ENCODE data around the gene EBF3. TPM values are rescaled to one million over a fixed set of nuclear protein-coding genes. Genes with fewer than 3 reads are reported as not detected.

Gene EBF3
- total RNA-seq, 1 experiment from 2014 or later, result not detected

- TF ChIP-seq CTCF (IDR thresholded peaks at IDR 0.05; ENCODE audit: unreplicated experiment), result no peak
- CTCF ChIA-PET, result interaction anchor here (0.7 to 0.9 kb wide), 3 partner anchors 20 to 280 kb away, joined by 3 to 4 read pairs (median 3); no protein-coding TSS in a partner anchor
- BruUV-seq (replicated peaks), result no TSS peak
- Mint-ChIP-seq H3K4me1 (ENCODE audit: insufficient read depth, unreplicated experiment) (no peaks in the 10 kb centered on the region), H3K4me3 (ENCODE audit: unreplicated experiment) (no peak overlapping the region), H3K27me3 (ENCODE audit: insufficient read depth, unreplicated experiment) (no peaks in the 10 kb centered on the region), H3K36me3 (ENCODE audit: insufficient read depth, unreplicated experiment) (no peaks in the 10 kb centered on the region), H3K27ac (ENCODE audit: low read depth, unreplicated experiment) (no peak overlapping the region), H3K9me3 (ENCODE audit: unreplicated experiment) (no peaks in the 10 kb centered on the region)
- intact Hi-C loops (cut with micrococcal nuclease), result no loop called here
- POLR2A ChIA-PET, result no interaction called here
- DNase-seq (ENCODE audit: unreplicated experiment), result no peak
Measured at GRCh38 chr10:129847741-129848483, 116.2 kb downstream of the EBF3 start.

- Mint-ChIP-seq H3K4me3 (ENCODE audit: unreplicated experiment) (no peak overlapping the region), H3K27me3 (ENCODE audit: insufficient read depth, unreplicated experiment) (no peaks in the 10 kb centered on the region), H3K36me3 (ENCODE audit: insufficient read depth, unreplicated experiment) (no peaks in the 10 kb centered on the region), H3K9me3 (ENCODE audit: unreplicated experiment) (no peaks in the 10 kb centered on the region), H3K4me1 (ENCODE audit: insufficient read depth, unreplicated experiment) (no peaks in the 10 kb centered on the region), H3K27ac (ENCODE audit: low read depth, unreplicated experiment) (no peak overlapping the region)
- DNase-seq (ENCODE audit: unreplicated experiment), result no peak
- CTCF ChIA-PET, result no interaction called here
- BruUV-seq (replicated peaks), result no TSS peak
- no peak for TF ChIP-seq CTCF (IDR thresholded peaks at IDR 0.05; ENCODE audit: unreplicated experiment)
- POLR2A ChIA-PET, result no interaction called here
- intact Hi-C loops (cut with micrococcal nuclease), result no loop called here
Measured at GRCh38 chr10:129846991-129847391, 117.1 kb downstream of the EBF3 start.

GRCh38 chr10:129845111-129845753 lies 118.8 kb downstream of the EBF3 start:
- DNase-seq (ENCODE audit: unreplicated experiment), result no peak
- TF ChIP-seq CTCF (IDR thresholded peaks at IDR 0.05; ENCODE audit: unreplicated experiment), result no peak
- intact Hi-C loops (cut with micrococcal nuclease), result no loop called here
- peaks cover 6% of the 10 kb centered on the region for H3K9me3 Mint-ChIP-seq (ENCODE audit: unreplicated experiment)
- CTCF ChIA-PET, result interaction anchor here (1.3 kb wide), 1 partner anchor 8 kb away, joined by 7 read pairs; no protein-coding TSS in a partner anchor
- no peak overlapping the region for H3K4me3 Mint-ChIP-seq (ENCODE audit: unreplicated experiment)
- POLR2A ChIA-PET, result no interaction called here
- H3K4me1 Mint-ChIP-seq (ENCODE audit: insufficient read depth, unreplicated experiment), result no peaks in the 10 kb centered on the region
- BruUV-seq (replicated peaks), result no TSS peak
- H3K27ac Mint-ChIP-seq (ENCODE audit: low read depth, unreplicated experiment), result no peak overlapping the region
- no peaks in the 10 kb centered on the region for H3K27me3 Mint-ChIP-seq (ENCODE audit: insufficient read depth, unreplicated experiment)
- H3K36me3 Mint-ChIP-seq (ENCODE audit: insufficient read depth, unreplicated experiment), result no peaks in the 10 kb centered on the region

GRCh38 chr10:129844216-129844766 lies 119.8 kb downstream of the EBF3 start:
- no TSS peak for BruUV-seq (replicated peaks)

More at GRCh38 chr10:129844216-129844766, 119.8 kb downstream of the EBF3 start:
- H3K4me3 Mint-ChIP-seq (ENCODE audit: unreplicated experiment), result no peak overlapping the region
- peaks cover 6% of the 10 kb centered on the region for H3K9me3 Mint-ChIP-seq (ENCODE audit: unreplicated experiment)
- CTCF ChIA-PET, result interaction anchor here (1.3 kb wide), 1 partner anchor 9 kb away, joined by 7 read pairs; no protein-coding TSS in a partner anchor
- no peaks in the 10 kb centered on the region for H3K4me1 Mint-ChIP-seq (ENCODE audit: insufficient read depth, unreplicated experiment)
- DNase-seq (ENCODE audit: unreplicated experiment), result no peak
- TF ChIP-seq CTCF (IDR thresholded peaks at IDR 0.05; ENCODE audit: unreplicated experiment), result no peak
- POLR2A ChIA-PET, result no interaction called here
- no peaks in the 10 kb centered on the region for H3K36me3 Mint-ChIP-seq (ENCODE audit: insufficient read depth, unreplicated experiment)
- intact Hi-C loops (cut with micrococcal nuclease), result no loop called here
- H3K27ac Mint-ChIP-seq (ENCODE audit: low read depth, unreplicated experiment), result no peak overlapping the region
- H3K27me3 Mint-ChIP-seq (ENCODE audit: insufficient read depth, unreplicated experiment), result no peaks in the 10 kb centered on the region
